ENCODE data around the gene MYBPHL.

MYBPHL gene, protein sequence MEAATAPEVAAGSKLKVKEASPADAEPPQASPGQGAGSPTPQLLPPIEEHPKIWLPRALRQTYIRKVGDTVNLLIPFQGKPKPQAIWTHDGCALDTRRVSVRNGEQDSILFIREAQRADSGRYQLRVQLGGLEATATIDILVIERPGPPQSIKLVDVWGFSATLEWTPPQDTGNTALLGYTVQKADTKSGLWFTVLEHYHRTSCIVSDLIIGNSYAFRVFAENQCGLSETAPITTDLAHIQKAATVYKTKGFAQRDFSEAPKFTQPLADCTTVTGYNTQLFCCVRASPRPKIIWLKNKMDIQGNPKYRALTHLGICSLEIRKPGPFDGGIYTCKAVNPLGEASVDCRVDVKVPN

DNA sequence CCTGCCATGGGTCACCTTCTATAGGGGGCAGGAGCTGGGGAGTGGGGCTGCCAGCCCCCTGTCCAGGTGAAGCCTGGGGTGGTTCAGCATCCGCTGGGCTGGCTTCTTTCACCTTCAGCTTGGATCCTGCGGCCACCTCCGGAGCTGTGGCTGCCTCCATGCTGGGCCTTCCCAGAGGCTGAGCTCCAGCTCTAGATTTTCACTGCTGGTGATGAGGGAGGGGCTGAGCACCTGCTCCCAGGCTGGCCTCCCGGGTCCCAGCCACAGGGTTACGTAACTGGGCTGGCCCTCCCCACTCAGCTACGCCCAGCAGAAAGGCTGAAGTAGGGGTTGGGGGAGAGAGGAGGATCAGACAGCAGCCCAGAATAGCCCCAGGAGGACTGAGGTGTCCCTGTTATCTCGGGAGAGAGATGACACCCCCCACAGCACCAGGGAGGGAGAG, at the start of gene MYBPHL:
TSS of gene MYBPHL (minus strand) at position 180 of the 442 bp plus-strand sequence. CDS start at position 160, 20 bp downstream.
- FAIRE-seq, result no peak

DNA sequence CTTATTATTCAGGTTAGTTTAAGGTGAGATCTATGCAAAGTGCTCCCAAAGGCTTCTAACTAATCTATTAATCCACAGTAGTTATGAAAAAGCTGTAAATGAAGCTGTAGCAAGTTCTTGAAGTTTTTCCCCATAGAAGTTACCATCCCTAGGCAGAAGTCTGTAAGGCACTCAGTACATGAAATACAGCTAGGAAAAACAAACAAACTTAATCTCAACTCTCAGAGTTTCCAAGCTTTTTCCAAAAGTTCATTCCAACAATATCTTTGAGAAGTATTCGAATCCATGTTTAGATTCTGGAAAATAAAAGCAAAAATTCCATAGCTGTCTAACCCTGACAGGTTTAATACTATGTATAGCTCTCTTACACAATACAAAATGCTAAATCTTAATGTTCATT, 49.7 kb upstream of the MYBPHL start:
- FAIRE-seq, result no peak

DNA sequence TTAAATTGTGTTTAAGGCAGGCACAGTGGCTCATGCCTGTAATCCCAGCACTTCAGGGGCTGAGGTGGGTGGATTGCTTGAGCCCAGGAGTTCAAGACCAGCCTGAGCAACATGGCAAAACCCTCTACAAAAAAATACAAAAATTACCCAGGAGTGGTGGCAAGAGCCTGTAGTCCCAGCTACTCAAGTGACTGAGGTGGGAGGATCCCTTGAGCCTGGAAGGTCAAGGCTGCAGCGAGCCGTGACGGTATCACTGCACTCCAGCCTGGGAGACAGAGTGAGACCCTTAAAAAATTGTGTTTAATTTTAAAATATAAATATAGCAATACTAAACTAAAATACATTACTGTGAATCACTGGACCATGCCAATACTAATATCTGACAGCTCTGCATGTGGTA, 48.1 kb upstream of the MYBPHL start:
- no peak for FAIRE-seq

DNA sequence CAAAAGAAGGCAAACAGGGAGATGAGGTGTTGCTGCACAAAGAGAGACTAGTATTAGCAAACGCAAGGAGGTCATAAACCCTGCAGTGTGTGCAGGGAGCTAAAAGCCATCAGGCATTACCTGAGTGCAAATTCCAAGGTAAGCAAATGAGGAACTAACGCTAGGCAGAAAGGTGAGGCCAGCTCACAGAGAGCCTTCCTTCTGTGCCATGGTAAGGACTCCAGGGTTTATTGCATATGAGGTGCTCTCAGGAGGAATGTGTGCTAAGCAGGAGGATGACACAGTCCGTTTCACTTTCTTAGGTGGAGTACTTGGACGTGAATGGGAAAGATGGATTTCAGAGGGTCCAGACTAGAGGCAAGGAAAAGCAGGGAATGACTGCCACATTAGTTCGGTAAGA, 44.6 kb upstream of the MYBPHL start:
- FAIRE-seq, result no peak

DNA sequence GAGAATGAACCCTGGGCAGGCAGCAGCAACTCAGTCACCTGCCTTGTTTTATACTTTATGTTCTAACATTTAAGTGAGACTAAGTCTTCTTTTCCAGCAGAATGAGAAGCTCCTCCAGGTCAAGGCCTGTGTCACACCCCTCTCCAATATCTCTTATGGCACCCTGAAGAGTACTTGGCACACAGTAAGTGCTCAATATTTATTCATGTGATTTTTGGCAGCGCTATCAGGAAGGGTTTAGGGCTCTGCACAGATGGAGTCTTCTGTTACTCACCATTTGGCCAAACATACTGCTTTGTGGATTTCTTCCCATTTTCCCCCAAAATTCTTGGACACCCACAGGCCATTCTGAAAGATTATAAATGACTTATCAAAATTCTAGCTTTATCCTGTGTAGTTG, 43.8 kb upstream of the MYBPHL start:
- FAIRE-seq, result no peak

DNA sequence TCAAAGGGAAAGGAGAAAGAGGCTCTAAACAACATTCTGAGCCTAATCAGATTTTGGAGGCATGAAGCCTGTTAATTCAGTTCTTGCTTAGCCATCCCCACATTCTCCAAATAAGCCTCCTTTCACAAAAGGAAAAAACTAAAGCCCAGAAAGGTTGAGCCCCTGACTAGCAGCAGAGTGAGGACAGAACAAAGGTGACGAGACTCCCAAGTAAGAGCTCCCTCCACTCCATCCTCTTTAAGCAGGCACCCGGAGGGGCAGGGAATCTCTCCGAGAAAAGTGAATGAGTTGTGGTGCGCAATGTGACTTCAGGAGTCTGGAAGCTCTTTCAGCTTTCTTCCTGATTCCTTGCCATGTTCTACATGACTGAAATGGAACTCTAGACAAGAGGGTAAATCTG, 43.4 kb upstream of the MYBPHL start:
- no peak for FAIRE-seq

DNA sequence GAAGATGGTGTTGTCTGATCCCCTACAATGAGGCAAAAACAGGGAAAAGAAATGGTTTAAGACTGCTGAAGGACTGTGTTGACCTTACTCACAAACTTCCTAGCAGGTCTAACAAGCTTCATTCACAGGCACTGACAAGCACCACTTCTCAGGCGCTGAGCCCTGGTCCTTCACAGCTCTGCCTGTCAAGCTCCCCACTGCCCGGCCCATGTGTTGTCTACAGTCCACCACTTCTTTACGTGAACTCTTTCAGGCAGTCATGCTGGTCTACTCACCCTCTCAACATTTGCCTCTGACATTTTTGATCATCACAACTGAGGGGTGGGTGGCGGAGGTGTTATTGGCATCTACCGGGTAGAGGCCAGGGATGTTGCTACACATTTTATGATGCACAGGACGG, 40.7 kb upstream of the MYBPHL start:
- FAIRE-seq, result no peak

DNA sequence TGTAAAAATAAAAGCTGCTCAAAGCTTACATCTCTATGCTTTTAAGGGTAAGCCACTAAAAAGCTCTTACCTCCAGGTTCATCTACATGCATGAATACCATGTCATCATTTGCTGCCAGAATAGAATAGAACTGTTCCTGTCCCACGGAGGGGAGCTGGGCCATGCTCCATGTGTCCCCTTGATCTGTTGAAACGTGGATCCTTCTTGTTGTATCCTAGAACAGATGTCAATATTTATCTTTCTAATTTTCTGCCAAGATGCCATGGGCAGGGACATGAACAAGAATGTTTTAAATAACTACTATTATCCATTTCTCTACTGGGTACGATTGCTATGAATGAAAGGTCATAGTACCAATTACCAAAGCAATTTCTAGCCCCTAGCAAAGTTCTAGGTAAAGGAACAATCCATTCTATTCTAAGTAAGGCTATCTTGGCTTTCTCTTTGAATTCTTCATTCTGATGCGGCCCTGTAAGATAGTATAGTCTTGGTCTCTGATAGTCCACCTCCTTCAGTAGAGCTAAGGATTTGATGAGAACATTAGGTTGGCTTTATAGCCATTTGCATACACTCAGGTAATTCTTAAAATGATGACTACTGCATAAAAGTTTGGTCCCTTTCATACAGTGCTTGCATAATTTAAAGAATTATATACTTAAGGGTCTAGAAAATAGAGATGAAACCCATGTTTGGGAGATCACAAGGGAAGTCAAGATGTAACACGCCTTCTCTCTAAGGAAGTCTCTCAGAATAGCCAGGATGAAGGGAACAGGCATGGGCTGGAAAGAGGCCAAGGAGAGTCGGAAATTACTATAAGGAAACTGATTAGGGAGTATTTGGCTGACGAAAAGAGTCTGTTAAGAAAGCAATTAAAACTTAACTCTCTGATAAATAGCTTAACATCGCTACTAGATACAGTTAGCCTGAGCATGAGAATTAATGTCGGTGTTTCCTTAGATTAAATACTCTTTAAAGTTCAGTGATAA, 35.4 kb upstream of the MYBPHL start:
- no peak for FAIRE-seq

DNA sequence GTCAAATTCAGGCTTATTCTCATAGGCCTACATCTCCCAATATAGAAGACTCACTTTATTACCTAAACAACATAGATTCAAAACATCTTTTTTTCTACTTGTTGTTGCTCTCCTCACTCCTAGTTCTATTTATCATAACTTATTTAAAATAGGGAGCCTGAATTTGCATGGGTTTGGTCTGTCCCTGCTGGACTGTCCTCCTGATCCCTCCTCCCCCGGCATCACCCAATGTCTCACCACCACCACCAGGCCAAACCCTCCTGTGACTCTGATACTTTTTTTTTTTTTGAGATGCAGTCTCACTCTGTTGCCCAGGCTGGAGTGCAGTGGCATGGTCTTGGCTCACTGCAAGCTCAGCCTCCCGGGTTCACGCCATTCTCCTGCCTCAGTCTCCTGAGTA, 31.8 kb upstream of the MYBPHL start:
- no peak for FAIRE-seq

DNA sequence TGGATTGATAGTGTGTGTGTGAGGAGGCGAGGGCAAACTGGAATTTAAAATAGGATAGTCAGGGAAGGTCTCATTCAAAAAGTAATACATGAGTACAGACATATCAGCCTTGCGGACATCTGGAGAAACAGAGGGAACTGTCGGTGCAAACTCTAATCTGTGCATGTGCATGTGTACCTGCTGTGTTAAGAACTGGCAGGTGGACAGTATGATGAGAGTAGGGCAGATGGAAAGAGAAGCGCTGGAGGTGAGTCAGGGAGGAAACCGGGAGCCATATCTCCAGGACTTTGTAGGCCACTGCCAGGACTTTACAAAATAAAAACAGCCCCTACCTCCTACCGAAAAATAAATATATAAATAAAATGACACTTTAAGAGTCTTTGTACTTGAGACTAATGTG, 31.3 kb upstream of the MYBPHL start:
- FAIRE-seq, result no peak

DNA sequence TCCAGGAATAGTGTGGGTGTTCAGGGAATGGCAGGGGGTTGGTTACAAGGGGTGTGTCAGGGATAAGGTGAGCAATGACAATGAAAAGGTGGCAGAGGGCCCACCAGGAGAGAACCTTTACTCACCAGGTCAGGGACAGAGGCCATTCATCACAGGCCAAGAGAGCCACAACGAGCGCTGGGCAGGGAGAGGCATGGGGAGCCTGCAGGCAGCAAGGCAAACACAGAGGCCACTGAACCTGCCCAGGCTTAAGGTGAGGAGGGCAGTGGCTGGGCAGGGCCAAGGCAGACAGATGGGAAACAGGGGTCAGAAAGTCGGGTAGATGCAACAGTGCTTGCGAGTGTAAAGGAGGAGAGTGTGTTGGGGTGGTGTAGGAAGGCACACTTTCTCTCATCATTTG, 28.3 kb upstream of the MYBPHL start:
- FAIRE-seq, result no peak

DNA sequence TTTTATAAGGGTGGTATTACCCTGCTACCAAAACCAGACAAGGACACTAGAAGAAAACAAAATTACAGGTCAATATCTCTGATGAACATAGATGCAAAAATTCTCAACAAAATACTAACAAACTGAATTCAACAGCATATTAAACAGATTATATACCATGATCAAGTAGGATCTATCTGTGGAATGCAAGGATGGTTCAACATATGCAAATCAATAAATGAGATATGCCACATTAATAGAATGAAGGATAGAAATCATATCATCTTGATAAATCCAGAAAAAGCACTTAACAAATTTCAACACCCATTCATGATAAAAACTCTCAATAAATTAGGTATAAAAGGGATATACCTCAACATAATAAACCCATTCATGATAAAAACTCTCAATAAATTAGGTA, 24.3 kb upstream of the MYBPHL start:
- no peak for FAIRE-seq

DNA sequence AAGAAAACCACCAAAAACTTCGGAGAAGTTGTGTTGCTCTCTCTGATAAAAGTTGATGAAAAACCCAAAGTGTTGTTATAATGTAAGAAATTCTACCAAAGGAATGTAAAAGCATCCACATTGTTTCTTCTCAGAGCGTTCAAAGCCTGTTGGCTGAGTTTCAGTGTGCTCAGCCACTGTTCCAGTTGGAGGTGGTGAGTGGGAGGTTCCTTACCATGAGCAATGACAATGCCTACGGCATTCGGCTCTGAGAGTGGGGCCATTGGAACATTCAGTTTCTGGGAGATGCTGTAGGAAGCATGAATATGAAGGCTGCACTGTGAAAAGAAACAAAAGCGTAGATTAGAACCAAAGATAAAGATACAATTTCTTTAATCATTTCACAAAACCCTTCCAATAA, 20.5 kb upstream of the MYBPHL start:
- FAIRE-seq, result no peak

DNA sequence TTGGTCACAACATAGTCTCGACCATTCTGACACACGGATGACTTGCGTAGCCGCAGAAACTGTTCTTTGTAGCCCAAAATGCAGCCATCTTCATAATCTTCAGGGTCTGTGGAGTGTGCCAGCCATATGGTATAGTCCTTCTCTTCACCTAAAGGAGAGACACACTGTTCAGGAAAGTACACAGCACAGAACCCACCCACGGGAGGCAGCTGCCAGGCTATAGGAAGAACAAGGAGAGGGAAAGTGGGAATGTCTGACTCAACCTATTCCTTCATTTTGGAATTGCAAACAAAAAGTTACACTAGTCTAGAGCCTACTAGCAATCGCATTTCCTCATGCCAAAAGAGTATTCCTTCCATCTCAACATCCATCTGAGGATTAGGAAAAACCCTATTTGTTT, 16.2 kb upstream of the MYBPHL start:
- FAIRE-seq, result no peak

DNA sequence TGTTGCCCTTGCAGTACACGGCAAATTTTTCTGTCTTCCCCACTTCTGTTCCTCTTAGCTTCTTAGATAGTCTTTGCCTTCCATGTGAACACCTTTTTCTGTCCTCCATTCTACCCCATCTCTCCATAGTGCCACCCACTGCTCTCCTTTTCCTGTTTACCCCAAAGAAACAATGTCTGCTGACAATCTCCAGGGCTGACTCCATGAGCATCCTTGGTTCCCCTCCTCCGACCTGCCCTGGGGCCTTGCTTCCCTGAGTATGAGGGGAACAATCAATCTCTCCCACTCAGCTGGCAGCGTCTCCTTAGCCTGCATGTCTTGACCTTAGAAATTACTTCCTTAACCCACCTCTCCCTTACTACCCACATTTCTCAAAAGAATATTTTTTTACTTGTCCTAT, 12.3 kb upstream of the MYBPHL start:
- FAIRE-seq, result no peak

DNA sequence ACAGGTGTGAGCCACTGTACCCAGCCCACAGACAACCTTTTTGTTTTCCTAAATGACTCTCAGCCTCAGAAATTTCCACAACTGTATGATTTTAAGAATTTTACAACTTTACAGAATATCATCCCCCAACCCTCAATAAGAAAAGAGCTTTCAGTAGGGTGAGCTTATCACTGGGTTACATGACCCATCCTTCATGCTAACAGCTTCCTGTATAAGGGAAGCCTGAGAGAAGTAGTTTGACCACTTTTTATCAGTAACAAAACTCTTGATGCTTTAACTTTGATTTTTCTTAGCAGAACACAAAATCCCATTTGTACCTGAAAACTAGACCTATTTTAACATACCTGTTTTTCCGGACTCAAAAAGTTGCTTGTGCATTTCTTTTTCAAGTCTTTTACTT, 9.7 kb upstream of the MYBPHL start:
- no peak for FAIRE-seq

DNA sequence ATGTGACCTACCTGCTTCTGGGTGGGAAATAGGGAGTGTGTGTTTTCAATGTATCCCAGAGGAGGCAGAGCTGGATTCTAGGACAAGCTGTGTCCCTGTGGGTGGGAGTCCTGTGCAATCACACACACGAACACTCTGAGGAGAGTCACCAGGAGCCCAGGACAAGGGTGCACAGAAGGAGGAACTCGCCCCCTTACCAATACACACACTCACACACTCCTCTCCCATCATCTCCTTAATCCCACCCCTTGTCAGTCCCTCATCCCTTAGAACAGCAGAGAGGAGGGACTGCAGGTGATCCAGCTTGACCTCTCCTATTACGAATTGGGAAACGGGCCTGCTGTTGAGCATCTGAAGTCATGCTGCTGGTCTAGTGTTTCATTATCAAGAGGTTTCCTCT, 8.5 kb upstream of the MYBPHL start:
- FAIRE-seq, result no peak

DNA sequence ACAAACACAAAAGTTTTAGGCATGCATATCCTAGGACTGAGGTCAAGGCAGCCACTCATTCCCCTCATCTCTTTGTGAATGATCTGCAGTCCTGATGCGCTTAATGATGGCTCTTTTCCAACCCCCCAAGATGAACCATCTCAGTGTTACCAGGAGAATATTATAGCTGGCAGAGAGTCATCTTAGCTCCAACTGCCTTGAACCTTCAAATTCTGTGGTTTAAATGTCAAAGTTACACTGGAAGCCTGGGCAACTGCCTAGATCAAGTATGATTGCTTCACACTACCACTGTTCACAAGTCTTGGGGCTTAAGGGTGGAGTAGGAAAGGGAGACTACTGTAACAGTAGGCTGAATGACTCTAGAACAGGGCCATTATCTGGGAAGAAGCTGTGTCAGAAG, 8.0 kb upstream of the MYBPHL start:
- no peak for FAIRE-seq

DNA sequence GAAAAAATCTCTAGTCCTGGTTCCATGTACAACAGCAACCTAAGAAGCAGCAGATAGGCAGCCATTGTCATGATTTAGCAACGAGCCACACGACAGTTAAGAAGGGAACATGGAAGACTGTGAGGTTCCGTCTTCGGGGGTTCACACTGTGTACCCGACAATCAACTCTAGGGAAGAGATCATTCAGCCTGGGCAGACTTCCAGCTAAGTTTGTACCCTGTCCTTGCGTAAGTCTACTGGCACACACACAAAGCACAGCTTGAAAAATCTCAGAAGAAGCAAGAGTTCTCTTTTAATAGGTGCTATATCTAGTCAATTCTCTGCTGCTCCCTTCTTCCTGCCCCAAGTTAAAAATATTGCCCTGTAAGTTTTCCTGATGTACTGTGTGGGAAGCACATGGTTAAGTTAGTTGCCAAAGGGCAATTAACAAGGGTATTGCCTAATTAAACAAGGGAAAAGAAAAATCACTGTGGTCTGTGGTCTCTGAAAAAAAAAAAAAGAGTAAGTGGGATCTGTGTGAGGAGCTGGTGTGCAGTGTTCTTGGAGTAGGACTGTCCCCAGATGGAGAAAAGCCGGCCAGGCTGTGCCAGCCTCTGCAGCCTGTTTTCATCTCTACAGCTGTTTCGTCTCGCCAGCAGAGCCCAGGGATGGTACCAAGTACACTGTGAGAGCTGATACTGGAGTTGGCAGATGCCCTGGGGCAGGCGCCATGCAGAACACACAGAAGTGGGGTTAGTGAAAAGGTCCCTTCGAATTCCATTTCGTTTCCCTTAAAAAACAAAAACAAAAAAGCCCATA, 6.4 kb upstream of the MYBPHL start:
- FAIRE-seq, result no peak

DNA sequence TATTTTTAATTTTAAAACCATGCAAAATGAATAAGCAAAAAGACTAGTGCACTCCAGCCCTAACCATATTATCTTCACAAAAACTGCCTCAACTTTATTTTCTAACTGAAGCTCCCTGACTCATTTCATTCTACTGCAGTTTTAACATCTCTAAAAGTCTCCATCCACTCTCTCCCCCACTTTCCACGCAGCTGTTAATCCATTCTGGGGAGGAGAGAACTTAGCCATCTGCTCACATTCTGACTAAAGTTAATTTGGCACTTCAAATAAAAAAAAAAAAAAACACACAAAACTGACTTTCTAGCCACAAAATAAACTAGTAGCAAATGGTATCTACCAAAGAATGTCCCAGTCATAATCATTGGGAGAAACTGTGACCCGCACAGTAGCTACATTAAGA, 5.4 kb upstream of the MYBPHL start:
- no peak for FAIRE-seq

DNA sequence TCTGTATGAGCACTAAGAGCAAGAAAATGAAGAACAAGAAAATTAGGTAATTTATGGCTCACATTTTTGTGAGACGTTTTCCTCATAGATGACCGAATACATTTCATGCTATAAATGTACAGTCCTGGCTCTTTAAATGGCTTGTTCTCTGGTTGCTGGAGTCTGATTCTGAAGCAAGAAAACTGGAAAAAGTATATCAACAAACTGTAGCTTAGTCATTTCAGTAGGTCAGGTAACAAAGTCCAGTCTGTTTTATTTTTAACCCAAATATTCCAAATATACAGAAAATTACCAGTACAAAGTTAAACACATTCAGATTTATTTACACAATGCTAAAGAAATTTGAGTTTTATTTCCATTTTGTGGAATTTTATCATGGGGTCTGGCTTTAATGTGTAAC, 2.5 kb upstream of the MYBPHL start:
- FAIRE-seq, result no peak

DNA sequence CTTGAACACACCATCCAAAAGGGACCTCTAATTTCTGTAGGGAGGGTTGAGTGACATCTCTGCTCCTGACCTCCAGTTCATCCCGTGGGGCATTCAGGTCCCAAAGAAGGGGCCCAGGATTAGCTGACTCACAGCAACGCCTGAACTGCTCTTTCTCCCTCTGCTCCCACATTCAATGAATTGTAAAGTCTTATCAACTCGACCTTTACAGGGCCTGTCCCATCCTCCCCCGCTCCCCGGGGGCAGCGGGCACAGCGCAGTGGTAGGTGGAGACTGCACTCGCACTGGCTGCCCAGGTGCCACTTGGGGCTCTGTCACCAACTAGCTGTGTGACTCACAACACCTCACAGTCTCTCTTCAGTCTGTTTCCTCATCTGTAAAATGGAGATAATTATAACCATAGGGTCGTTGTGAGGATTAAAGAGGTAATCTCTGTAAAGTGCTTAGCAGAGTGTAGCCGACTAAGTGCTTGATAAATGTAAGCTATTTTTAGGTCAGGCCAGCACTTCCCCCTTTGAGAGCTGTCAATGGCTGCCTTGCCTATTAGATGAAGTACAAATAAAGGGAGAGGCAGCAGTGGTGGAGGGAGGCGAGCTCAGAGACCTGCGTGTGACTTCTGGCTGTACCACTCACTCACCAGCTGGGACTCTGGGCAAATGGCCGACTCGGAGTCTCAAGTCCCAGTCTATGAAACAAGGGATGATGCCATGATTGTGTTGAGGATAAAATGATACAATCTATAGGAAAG, 637 bp upstream of the MYBPHL start:
- no peak for FAIRE-seq

All from G401.6 (cell line).